ENCODE measurements around the gene EPHA2.

Gene EPHA2

GRCh38 chr1:16145662-16146278 is 10.1 kb downstream of the EPHA2 start:
- peaks cover 24% of the 10 kb centered on the region for H4K20me1 ChIP-seq (ENCODE audit: insufficient read depth, low read length)
- H2AFZ ChIP-seq (ENCODE audit: low read depth, low read length) = no peak overlapping the region
- H3K4me3 ChIP-seq (ENCODE audit: low read depth in 1 of 2, low read length in 2 of 2) = no peak overlapping the region
- DNase-seq (no peak), ATAC-seq (ENCODE audit: insufficient read depth, low read depth) (no peak)
- H3K79me2 ChIP-seq (ENCODE audit: insufficient read depth, low read length) = no peaks in the 10 kb centered on the region
- H3K36me3 ChIP-seq (ENCODE audit: insufficient read depth, low read length) = no peaks in the 10 kb centered on the region
- peaks cover 11% of the 10 kb centered on the region for H3K27me3 ChIP-seq (ENCODE audit: insufficient read depth, low read length, poor library complexity)
- TF ChIP-seq CTCF (IDR thresholded peaks at IDR 0.05; ENCODE audit: borderline replicate concordance, extremely low read depth, low read length, poor library complexity, severe bottlenecking) (no peak), EZH2 (IDR thresholded peaks at IDR 0.05; ENCODE audit: borderline replicate concordance, low read depth, low read length, severe bottlenecking) (no peak)
- H3K9ac ChIP-seq (ENCODE audit: low read depth, low read length) = no peak overlapping the region
- H3K4me1 ChIP-seq (ENCODE audit: insufficient read depth, low read length) = peaks cover 8% of the 10 kb centered on the region
- H3K27ac ChIP-seq (ENCODE audit: low read length) = no peak overlapping the region
- H3K4me2 ChIP-seq (ENCODE audit: insufficient read depth, low read length) = no peak overlapping the region
- no peaks in the 10 kb centered on the region for H3K9me3 ChIP-seq (ENCODE audit: insufficient read depth, low read length, severe bottlenecking)

GRCh38 chr1:16145030-16145661 is 10.7 kb downstream of the EPHA2 start:
- Histone ChIP-seq H3K4me2 (ENCODE audit: insufficient read depth, low read length) (no peak overlapping the region), H3K4me3 (ENCODE audit: low read depth in 1 of 2, low read length in 2 of 2) (no peak overlapping the region), H3K27me3 (ENCODE audit: insufficient read depth, low read length, poor library complexity) (peaks cover 12% of the 10 kb centered on the region), H4K20me1 (ENCODE audit: insufficient read depth, low read length) (peaks cover 17% of the 10 kb centered on the region), H3K79me2 (ENCODE audit: insufficient read depth, low read length) (no peaks in the 10 kb centered on the region), H2AFZ (ENCODE audit: low read depth, low read length) (no peak overlapping the region), H3K4me1 (ENCODE audit: insufficient read depth, low read length) (peaks cover 1% of the 10 kb centered on the region; the same call in 1 of the 2 replicates), H3K9me3 (ENCODE audit: insufficient read depth, low read length, severe bottlenecking) (no peaks in the 10 kb centered on the region), H3K9ac (ENCODE audit: low read depth, low read length) (no peak overlapping the region), H3K36me3 (ENCODE audit: insufficient read depth, low read length) (no peaks in the 10 kb centered on the region), H3K27ac (ENCODE audit: low read length) (no peak overlapping the region)
- ATAC-seq (ENCODE audit: insufficient read depth, low read depth) (no peak), DNase-seq (no peak)
- no peak for TF ChIP-seq CTCF (IDR thresholded peaks at IDR 0.05; ENCODE audit: borderline replicate concordance, extremely low read depth, low read length, poor library complexity, severe bottlenecking)
- no peak for TF ChIP-seq EZH2 (IDR thresholded peaks at IDR 0.05; ENCODE audit: borderline replicate concordance, low read depth, low read length, severe bottlenecking)

GRCh38 chr1:16144325-16145029 is 11.4 kb downstream of the EPHA2 start:
- Histone ChIP-seq H3K79me2 (ENCODE audit: insufficient read depth, low read length) (no peaks in the 10 kb centered on the region), H4K20me1 (ENCODE audit: insufficient read depth, low read length) (peaks cover 13% of the 10 kb centered on the region), H3K4me3 (ENCODE audit: low read depth in 1 of 2, low read length in 2 of 2) (no peak overlapping the region), H3K9me3 (ENCODE audit: insufficient read depth, low read length, severe bottlenecking) (no peaks in the 10 kb centered on the region), H3K27me3 (ENCODE audit: insufficient read depth, low read length, poor library complexity) (peaks cover 15% of the 10 kb centered on the region), H3K4me1 (ENCODE audit: insufficient read depth, low read length) (no peaks in the 10 kb centered on the region), H3K27ac (ENCODE audit: low read length) (no peak overlapping the region), H3K4me2 (ENCODE audit: insufficient read depth, low read length) (no peak overlapping the region), H3K36me3 (ENCODE audit: insufficient read depth, low read length) (no peaks in the 10 kb centered on the region), H2AFZ (ENCODE audit: low read depth, low read length) (no peak overlapping the region), H3K9ac (ENCODE audit: low read depth, low read length) (no peak overlapping the region)
- no peak for TF ChIP-seq EZH2 (IDR thresholded peaks at IDR 0.05; ENCODE audit: borderline replicate concordance, low read depth, low read length, severe bottlenecking)
- TF ChIP-seq CTCF (IDR thresholded peaks at IDR 0.05; ENCODE audit: borderline replicate concordance, extremely low read depth, low read length, poor library complexity, severe bottlenecking) = no peak
- DNase-seq = no peak
- ATAC-seq (ENCODE audit: insufficient read depth, low read depth) = no peak

Data from DND-41 (cell line).